HG03457 (cell line): Measurements from ENCODE around the gene C10orf95.

Experiments
- ATAC-seq: cut with Tn5 transposase; IDR thresholded peaks from one replicate; pipeline ENCODE4 v1.9.1; 2021; ENCODE audit warnings: moderate number of reproducible peaks; ENCODE audit not compliant: unreplicated experiment

Gene C10orf95

DNA sequence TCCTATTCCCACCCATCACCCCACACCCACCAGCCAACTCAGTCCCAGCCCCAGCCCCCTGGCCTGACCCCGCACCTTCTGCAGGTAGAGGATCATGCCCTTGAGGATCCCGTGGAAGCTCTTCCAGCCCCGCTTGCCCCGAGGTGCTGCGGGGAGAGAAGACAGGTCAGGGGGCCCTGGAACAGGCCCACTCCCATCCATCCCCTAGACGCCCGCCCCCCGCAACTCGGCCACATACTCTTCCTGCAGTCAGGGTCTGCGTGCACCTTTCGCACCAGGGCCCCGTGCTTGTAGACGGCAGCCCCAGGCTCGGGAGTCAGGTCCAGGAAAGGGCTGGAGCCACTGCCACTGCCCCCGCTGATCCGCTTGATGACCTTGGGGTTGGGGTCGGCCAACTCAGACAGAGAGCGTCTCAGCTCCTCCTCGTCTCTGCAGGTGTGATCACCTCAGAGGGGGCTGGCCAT lies 46.2 kb downstream of the C10orf95 start:
- ATAC-seq = no peak

DNA sequence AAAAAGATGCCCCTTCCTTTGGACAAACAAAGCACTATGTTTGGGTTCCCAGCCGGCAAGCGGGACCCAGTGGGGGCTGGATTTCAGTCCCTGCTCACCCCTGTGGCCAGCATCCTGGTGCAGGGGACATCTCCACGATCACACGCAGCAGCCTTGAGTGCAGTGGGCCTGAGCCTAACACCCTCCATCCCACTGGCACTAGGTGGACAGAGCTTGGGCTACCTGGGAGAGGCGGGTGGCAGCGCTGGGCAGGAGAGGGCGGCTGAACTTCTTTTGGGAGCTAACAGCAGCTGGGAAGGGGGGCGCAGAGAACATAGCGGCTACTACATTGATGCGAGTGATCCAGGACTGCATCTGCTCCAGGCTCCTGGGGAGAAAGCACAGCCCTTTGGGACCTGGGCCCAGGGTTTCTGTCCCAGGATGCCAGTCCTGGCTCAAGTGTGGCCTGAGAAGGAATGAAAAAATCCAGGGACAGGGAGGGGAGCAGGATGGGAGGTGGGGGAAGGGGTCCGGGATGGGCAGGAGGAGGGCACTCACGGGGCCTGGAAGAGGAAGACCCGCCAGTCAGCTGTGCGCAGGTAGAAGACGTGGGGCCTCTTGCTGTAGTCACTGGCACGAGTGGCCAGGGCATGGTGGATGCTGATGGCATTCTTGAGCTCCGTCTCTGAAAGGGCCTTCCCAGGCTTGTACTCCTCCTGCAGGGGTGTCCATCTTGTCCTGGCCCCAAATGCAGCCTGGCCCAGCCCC lies 46.8 kb downstream of the C10orf95 start:
- ATAC-seq = no peak

DNA sequence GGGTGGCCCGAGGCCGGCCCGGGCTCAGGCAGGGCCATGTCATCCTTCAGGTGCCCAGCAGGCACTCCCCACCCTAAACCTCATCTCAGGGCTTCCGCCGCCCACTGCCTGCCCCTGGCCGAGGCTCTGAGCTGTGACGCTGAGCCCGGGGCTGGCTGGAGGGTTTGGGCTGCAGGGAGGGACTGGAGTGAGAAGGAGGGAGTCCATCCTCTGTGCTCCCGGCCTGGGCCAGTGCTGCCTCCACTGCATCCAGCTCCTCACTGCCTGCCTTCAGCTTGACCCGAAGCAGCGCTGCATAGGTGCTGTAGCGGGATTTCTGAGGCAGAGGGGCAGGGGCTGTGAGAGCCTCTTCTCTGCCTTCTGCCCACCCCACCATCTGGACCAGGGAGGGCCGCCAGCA lies 48.2 kb downstream of the C10orf95 start:
- ATAC-seq = no peak

DNA sequence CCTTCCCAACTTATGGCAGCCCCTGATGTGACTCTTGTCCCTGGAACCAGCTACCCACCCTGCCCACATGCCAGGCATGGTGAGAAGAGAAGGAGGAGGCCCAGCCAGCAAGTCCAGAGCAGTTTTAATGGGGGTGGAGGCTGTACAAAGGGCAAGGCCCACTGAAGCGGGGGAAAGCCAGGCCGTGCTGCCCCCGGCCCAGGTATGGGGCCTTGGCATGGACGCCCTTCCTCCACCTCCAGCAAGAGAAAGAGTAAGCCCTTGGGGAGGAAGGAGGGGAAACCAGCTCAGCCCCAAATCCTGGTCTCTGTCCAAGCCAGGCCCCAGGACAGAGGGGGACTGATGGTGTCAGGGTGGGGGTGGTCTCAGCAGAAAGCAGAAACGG lies 48.8 kb downstream of the C10orf95 start:
- ATAC-seq = no peak

DNA sequence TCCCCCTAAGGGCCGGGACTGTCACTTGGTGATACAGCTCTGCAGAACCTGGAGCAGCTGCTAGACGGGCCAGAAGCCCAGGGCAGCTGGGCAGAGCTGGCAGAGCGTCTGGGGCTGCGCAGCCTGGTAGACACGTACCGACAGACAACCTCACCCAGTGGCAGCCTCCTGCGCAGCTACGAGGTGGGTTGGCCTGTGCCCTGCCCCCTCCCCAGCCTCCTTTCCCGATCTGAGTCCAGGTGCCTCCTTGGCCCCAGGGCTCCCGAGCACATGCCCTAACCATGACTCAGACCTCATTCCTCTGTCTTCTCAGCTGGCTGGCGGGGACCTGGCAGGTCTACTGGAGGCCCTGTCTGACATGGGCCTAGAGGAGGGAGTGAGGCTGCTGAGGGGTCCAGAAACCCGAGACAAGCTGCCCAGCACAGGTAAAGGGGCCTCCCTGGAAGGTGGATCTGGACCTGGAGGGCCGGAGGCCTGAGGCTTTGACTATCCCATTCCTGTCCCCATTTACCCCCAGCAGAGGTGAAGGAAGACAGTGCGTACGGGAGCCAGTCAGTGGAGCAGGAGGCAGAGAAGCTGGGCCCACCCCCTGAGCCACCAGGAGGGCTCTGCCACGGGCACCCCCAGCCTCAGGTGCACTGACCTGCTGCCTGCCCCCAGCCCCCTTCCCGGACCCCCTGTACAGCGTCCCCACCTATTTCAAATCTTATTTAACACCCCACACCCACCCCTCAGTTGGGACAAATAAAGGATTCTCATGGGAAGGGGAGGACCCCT lies 49.4 kb downstream of the C10orf95 start:
- no peak for ATAC-seq

DNA sequence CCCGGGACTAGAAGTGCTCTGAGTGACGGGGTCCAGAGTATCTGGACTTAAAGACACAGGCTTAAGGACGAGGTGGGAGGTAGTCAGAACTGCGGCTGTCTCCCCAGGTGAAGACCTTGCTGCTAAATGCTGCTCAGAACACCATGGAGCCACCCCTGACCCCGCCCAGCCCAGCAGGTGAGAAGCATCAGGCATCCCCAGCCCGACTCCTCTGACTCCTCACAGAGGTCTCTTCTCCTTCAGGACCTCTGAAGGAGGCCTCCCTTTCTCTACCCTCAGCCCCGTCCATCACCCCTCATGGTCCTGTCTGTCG lies 50.0 kb downstream of the C10orf95 start:
- no peak for ATAC-seq

DNA sequence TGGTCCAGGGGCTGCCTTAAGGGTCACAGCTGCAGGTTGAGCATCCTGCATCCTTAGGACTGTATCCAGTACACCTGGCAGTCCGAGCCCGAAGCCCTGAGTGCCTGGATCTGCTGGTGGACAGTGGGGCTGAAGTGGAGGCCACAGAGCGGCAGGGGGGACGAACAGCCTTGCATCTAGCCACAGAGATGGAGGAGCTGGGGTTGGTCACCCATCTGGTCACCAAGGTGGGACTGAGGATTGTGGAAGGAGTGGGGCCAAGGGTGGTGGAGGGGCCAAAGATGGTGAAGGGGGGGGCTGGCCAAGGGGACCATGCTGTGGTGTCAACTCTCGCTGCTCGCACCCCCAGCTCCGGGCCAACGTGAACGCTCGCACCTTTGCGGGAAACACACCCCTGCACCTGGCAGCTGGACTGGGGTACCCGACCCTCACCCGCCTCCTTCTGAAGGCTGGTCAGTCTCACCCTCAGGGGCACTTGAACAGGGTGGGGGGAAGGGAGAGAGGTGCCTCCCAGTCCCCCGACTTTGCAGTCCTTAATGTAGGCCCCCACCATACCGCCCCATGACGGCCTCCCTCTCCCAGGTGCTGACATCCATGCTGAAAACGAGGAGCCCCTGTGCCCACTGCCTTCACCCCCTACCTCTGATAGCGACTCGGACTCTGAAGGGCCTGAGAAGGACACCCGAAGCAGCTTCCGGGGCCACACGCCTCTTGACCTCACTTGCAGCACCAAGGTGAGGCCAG lies 50.6 kb downstream of the C10orf95 start:
- no peak for ATAC-seq

DNA sequence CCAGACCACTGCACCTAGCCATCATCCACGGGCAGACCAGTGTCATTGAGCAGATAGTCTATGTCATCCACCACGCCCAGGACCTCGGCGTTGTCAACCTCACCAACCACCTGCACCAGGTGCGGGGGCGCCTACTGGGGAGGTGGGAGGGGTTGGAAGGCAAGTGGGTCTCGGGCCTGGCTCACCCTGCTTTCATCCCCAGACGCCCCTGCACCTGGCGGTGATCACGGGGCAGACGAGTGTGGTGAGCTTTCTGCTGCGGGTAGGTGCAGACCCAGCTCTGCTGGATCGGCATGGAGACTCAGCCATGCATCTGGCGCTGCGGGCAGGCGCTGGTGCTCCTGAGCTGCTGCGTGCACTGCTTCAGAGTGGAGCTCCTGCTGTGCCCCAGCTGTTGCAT lies 51.3 kb downstream of the C10orf95 start:
- no peak for ATAC-seq
